Breast epithelium (tissue), 3 donors: ENCODE data around the gene RTP2.

Experiments
- CTCF ChIP-seq, 3 donors: fragments of 450-650 bp; IDR thresholded peaks; one replicate each; pipeline ENCODE4 v1.5.1; 2016 to 2017; ENCODE audit warnings: antibody characterized with exemption in 3 of 3, mild to moderate bottlenecking in 3 of 3, moderate library complexity in 3 of 3
- POLR2A ChIP-seq: fragments of 450-650 bp; IDR thresholded peaks from one replicate; pipeline ENCODE4 v1.6.1; 2016; ENCODE audit warnings: antibody characterized with exemption, mild to moderate bottlenecking, moderate library complexity
- POLR2AphosphoS5 ChIP-seq, 3 donors: sonication (generic); formaldehyde crosslinking; IDR thresholded peaks; one replicate each; pipeline ENCODE4 v1.6.1; 2017; ENCODE audit warnings: antibody characterized with exemption in 3 of 3

DNA sequence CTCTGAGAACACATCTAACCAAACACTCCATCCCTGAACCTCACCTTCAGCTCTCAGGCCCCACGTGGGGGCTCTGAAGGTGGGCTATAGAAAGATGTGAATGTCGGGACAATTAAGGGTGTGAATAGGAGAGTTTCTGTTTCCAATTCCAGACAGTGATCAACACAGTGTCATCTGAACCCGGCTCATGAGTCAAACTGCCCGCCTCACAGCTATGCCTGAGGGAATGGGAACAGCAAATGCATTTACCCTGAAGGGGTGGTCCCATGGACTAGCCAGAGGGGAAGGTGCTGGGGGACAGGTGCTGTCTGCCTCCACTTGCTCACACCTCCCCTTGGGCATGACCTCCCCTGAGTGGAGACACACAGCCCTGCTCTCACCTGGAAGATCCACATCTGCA is 6.3 kb downstream of the RTP2 start:
- TF ChIP-seq CTCF (IDR thresholded peaks at IDR 0.05) = no peak
- TF ChIP-seq POLR2A = no peak
- TF ChIP-seq POLR2AphosphoS5 (IDR thresholded peaks at IDR 0.05) = no peak
